Measurements from ENCODE around the gene CLEC18B.
A peak's percentile ranks its signal among the peaks of the same experiment; 100 is the strongest.
"Not testable (repeated sequence)": the region's sequence is repeated elsewhere in the genome, so short reads cannot be mapped to it uniquely, and the experiment has no call there.

CLEC18B gene

GRCh38 chr16:74420612-74421481 lies at the start of gene CLEC18B:
Gene CLEC18B, minus strand, starts transcription at chr16:74421478. Its CDS starts 208 bp downstream, at chr16:74421270.
- not testable (repeated sequence) for DNase-seq (ENCODE audit: low spot score)

GRCh38 chr16:74469946-74470478 lies 48.7 kb upstream of the CLEC18B start:
- DNase-seq (ENCODE audit: low spot score): no peak

GRCh38 chr16:74468807-74469525 lies 47.7 kb upstream of the CLEC18B start:
- DNase-seq (ENCODE audit: low spot score): no peak

GRCh38 chr16:74466872-74467271 lies 45.6 kb upstream of the CLEC18B start:
- no peak for DNase-seq (ENCODE audit: low spot score)

- DNase-seq (ENCODE audit: low spot score): no peak
These were observed 44.8 kb upstream of the CLEC18B start for GRCh38 chr16:74465851-74466685.

- DNase-seq (ENCODE audit: low spot score): no peak
These were observed 44.0 kb upstream of the CLEC18B start for GRCh38 chr16:74465281-74465680.

- DNase-seq (ENCODE audit: low spot score): no peak
These were observed 42.6 kb upstream of the CLEC18B start for GRCh38 chr16:74463888-74464287.

GRCh38 chr16:74462361-74462760 lies 41.1 kb upstream of the CLEC18B start:
- no peak for DNase-seq (ENCODE audit: low spot score)

- DNase-seq (ENCODE audit: low spot score): no peak
These were observed 40.5 kb upstream of the CLEC18B start for GRCh38 chr16:74461826-74462225.

- no peak for DNase-seq (ENCODE audit: low spot score)
These were observed 39.3 kb upstream of the CLEC18B start for GRCh38 chr16:74460542-74460941.

- no peak for DNase-seq (ENCODE audit: low spot score)
These were observed 35.0 kb upstream of the CLEC18B start for GRCh38 chr16:74456290-74456625.

- DNase-seq (ENCODE audit: low spot score): no peak
These were observed 34.5 kb upstream of the CLEC18B start for GRCh38 chr16:74455619-74456289.

- DNase-seq (ENCODE audit: low spot score): no peak
These were observed 33.9 kb upstream of the CLEC18B start for GRCh38 chr16:74455213-74455612.

GRCh38 chr16:74451951-74452758 lies 30.9 kb upstream of the CLEC18B start:
- DNase-seq (ENCODE audit: low spot score): no peak

- no peak for DNase-seq (ENCODE audit: low spot score)
These were observed 29.9 kb upstream of the CLEC18B start for GRCh38 chr16:74450967-74451760.

GRCh38 chr16:74450236-74450635 lies 29.0 kb upstream of the CLEC18B start:
- no peak for DNase-seq (ENCODE audit: low spot score)

GRCh38 chr16:74449470-74449869 lies 28.2 kb upstream of the CLEC18B start:
- peak; percentile 31 for DNase-seq (ENCODE audit: low spot score)

- DNase-seq (ENCODE audit: low spot score): peak; percentile 83
These were observed 27.7 kb upstream of the CLEC18B start for GRCh38 chr16:74448990-74449389.

- no peak for DNase-seq (ENCODE audit: low spot score)
These were observed 26.3 kb upstream of the CLEC18B start for GRCh38 chr16:74447578-74447977.

- DNase-seq (ENCODE audit: low spot score): no peak
These were observed 25.6 kb upstream of the CLEC18B start for GRCh38 chr16:74446866-74447265.

Measured in LoVo (cell line).